ENCODE data around the gene SRC.

DNA sequence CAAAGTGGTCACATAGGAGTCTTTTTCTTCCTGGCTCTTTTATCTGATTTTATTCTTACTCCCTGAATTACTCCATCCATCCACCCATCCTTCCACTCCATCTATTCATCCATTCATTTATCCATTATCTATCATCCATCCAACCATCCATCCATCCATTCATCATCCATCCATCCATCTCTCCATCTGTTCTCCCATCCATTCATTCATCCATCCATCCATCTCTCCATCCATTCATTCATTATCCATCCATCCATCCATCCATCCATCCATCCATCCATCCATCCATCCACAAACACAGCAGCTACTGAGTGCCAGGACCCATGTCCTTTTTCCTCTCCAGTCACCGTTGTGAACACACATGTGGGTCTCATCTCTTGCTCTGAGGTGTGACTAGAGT is 96.6 kb downstream of the SRC start:
- TF ChIP-seq, protein P1, sequence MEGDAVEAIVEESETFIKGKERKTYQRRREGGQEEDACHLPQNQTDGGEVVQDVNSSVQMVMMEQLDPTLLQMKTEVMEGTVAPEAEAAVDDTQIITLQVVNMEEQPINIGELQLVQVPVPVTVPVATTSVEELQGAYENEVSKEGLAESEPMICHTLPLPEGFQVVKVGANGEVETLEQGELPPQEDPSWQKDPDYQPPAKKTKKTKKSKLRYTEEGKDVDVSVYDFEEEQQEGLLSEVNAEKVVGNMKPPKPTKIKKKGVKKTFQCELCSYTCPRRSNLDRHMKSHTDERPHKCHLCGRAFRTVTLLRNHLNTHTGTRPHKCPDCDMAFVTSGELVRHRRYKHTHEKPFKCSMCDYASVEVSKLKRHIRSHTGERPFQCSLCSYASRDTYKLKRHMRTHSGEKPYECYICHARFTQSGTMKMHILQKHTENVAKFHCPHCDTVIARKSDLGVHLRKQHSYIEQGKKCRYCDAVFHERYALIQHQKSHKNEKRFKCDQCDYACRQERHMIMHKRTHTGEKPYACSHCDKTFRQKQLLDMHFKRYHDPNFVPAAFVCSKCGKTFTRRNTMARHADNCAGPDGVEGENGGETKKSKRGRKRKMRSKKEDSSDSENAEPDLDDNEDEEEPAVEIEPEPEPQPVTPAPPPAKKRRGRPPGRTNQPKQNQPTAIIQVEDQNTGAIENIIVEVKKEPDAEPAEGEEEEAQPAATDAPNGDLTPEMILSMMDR (IDR thresholded peaks at IDR 0.05) = no peak
- TF ChIP-seq POLR2A (IDR thresholded peaks at IDR 0.05) = no peak

Measured in lower leg skin (tissue), 3 donors.